Measurements from ENCODE around the gene CSRP1. TPM values are rescaled to one million over a fixed set of nuclear protein-coding genes. Genes with fewer than 3 reads are reported as not detected.
A peak's percentile ranks its signal among the peaks of the same experiment; 100 is the strongest.
"Not testable (repeated sequence)": the region's sequence is repeated elsewhere in the genome, so short reads cannot be mapped to it uniquely, and the experiment has no call there.

Gene CSRP1
- total RNA-seq, 1 donor from 2014 or later: 317 TPM

DNA sequence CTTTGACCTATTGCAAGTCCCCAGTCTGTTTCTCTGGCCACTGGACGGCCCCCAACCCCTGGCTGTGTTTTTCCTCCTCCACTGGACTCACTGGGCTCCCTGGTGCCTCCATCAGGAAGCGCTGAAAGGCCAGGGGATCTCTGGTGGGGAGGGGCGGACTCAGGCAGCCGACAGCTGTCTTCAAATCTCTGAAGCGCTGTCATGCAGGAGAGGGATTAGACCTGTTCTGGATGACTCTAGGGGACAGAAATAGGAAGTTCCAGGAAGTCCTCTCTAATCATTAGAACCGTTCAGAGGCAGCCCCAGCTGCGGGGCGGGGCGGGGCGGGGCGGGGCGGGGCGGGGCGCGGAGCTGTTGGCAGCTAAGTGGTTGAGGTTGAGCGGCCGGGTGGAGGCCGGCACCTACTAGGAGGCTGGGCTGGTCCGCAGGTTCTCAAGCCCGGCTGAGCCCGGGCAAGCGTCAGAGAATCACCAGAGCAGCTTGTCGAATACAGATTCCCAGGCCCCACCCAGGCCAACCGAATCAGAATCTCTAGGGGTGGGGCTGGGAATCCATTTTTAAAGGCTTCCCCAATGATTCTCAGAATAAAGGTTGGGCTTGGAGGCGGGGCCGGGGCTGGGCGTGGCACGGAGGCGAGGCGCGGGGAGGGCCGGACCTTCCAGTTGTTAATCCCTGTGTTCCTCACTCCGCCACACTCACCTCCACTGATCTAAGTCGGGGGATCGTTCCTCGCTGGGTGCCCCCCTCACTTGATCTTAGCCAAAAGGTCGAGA is 26.5 kb downstream of the CSRP1 start:
- Mint-ChIP-seq H3K27ac (ENCODE audit: unreplicated experiment) (peak overlapping the region; percentile 87), H3K36me3 (ENCODE audit: low read depth, unreplicated experiment) (peaks cover 5% of the 10 kb centered on the region), H3K9me3 (ENCODE audit: unreplicated experiment) (no peaks in the 10 kb centered on the region), H3K4me1 (ENCODE audit: low read depth, unreplicated experiment) (peaks cover 28% of the 10 kb centered on the region), H3K4me3 (ENCODE audit: unreplicated experiment) (peak overlapping the region; percentile 29), H3K27me3 (ENCODE audit: low read depth, unreplicated experiment) (peaks cover 3% of the 10 kb centered on the region)
- Histone ChIP-seq H3K9me3 (ENCODE audit: insufficient read depth, low read depth, low read length) (no peaks in the 10 kb centered on the region), H3K9ac (ENCODE audit: low read length) (no peak overlapping the region), H4K20me1 (ENCODE audit: insufficient read depth, low read length) (peaks cover 29% of the 10 kb centered on the region), H3K4me2 (ENCODE audit: low read length) (peak overlapping the region; percentile 78), H3K27me3 (ENCODE audit: insufficient read depth, low read length) (no peaks in the 10 kb centered on the region), H3K4me1 (ENCODE audit: insufficient read depth, low read length) (peaks cover 21% of the 10 kb centered on the region), H2AFZ (ENCODE audit: low read depth, low read length) (peak overlapping the region; percentile 42), H3K79me2 (ENCODE audit: insufficient read depth, low read length) (no peaks in the 10 kb centered on the region), H3K36me3 (ENCODE audit: insufficient read depth, low read length) (peaks cover 12% of the 10 kb centered on the region), H3K27ac (ENCODE audit: low read depth, low read length) (no peak overlapping the region), H3K4me3 (ENCODE audit: insufficient read depth, low read depth, low read length) (peak overlapping the region; percentile 29)
- TF ChIP-seq EZH2 (IDR thresholded peaks at IDR 0.05; ENCODE audit: insufficient read depth, low read length): no peak
- TF ChIP-seq, protein P1, sequence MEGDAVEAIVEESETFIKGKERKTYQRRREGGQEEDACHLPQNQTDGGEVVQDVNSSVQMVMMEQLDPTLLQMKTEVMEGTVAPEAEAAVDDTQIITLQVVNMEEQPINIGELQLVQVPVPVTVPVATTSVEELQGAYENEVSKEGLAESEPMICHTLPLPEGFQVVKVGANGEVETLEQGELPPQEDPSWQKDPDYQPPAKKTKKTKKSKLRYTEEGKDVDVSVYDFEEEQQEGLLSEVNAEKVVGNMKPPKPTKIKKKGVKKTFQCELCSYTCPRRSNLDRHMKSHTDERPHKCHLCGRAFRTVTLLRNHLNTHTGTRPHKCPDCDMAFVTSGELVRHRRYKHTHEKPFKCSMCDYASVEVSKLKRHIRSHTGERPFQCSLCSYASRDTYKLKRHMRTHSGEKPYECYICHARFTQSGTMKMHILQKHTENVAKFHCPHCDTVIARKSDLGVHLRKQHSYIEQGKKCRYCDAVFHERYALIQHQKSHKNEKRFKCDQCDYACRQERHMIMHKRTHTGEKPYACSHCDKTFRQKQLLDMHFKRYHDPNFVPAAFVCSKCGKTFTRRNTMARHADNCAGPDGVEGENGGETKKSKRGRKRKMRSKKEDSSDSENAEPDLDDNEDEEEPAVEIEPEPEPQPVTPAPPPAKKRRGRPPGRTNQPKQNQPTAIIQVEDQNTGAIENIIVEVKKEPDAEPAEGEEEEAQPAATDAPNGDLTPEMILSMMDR (IDR thresholded peaks at IDR 0.05; ENCODE audit: insufficient read depth, low read depth, low read length): no peak
- FAIRE-seq (no peak), DNase-seq (ENCODE audit: low read depth) (no peak)

DNA sequence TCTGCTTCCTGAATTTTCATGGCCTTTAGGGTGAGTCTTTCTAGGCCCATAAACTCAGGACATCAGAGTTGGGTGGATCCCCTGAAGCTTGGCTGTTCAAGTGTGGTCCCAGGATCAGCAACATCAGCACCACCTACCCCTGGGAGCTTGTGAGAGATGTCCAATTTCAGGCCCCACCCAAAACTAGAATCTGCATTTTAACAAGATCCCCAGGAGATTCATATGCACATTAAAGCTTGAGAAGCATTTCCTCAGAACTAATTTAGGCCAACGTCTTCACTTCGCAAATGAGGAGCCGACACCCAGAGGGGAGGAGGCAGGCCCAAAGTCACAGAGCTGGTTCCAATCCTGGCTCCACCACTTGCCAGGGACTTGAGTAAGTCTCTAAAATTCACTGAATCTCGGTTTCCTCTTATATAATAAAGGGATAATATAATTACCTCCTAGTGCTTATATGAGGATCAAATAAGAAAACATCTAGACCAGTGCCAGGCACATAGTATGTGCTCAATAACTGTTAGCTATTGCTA is 27.7 kb downstream of the CSRP1 start:
- Mint-ChIP-seq H3K4me1 (ENCODE audit: low read depth, unreplicated experiment) (peaks cover 28% of the 10 kb centered on the region), H3K4me3 (ENCODE audit: unreplicated experiment) (no peak overlapping the region)

DNA sequence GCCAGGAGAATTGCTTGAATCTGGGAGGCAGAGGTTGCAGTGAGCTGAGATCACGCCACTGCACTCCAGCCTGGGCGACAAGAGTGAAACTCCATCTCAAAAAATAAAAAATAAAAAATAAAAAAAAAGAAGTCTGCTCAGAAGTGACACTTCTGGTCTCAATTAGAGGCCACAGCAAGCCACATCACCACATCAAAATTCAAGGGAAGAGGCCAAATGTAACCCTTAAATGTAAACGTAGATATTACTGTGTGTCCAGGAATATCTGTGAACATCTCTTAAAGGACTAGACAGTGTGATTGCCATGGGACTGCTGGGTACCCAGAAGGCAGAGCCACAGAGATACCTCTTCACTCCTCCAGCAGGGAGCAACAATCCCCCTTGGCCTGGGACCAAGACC is 28.3 kb downstream of the CSRP1 start:
- not testable (repeated sequence) for H3K4me3 Mint-ChIP-seq (ENCODE audit: unreplicated experiment); H3K4me2 ChIP-seq (ENCODE audit: low read length); H2AFZ ChIP-seq (ENCODE audit: low read depth, low read length); H3K4me3 ChIP-seq (ENCODE audit: insufficient read depth, low read depth, low read length); FAIRE-seq; H3K27ac Mint-ChIP-seq (ENCODE audit: unreplicated experiment); H3K27me3 ChIP-seq (ENCODE audit: insufficient read depth, low read length); H3K9me3 ChIP-seq (ENCODE audit: insufficient read depth, low read depth, low read length); H3K36me3 Mint-ChIP-seq (ENCODE audit: low read depth, unreplicated experiment); H3K27me3 Mint-ChIP-seq (ENCODE audit: low read depth, unreplicated experiment); DNase-seq (ENCODE audit: low read depth); H3K9me3 Mint-ChIP-seq (ENCODE audit: unreplicated experiment); H3K79me2 ChIP-seq (ENCODE audit: insufficient read depth, low read length); H3K9ac ChIP-seq (ENCODE audit: low read length); H3K36me3 ChIP-seq (ENCODE audit: insufficient read depth, low read length); H3K27ac ChIP-seq (ENCODE audit: low read depth, low read length)
- Histone ChIP-seq H3K4me1 (ENCODE audit: insufficient read depth, low read length) (peaks cover 21% of the 10 kb centered on the region), H4K20me1 (ENCODE audit: insufficient read depth, low read length) (peaks cover 12% of the 10 kb centered on the region)
- peaks cover 28% of the 10 kb centered on the region for H3K4me1 Mint-ChIP-seq (ENCODE audit: low read depth, unreplicated experiment)

More for the DNA sequence above, 27.7 kb downstream of the CSRP1 start:
- H3K36me3 Mint-ChIP-seq (ENCODE audit: low read depth, unreplicated experiment): peaks cover 5% of the 10 kb centered on the region
- Histone ChIP-seq H2AFZ (ENCODE audit: low read depth, low read length) (no peak overlapping the region), H3K4me2 (ENCODE audit: low read length) (no peak overlapping the region), H3K27me3 (ENCODE audit: insufficient read depth, low read length) (no peaks in the 10 kb centered on the region), H3K4me3 (ENCODE audit: insufficient read depth, low read depth, low read length) (no peak overlapping the region), H3K9me3 (ENCODE audit: insufficient read depth, low read depth, low read length) (no peaks in the 10 kb centered on the region), H3K79me2 (ENCODE audit: insufficient read depth, low read length) (no peaks in the 10 kb centered on the region), H3K27ac (ENCODE audit: low read depth, low read length) (no peak overlapping the region), H4K20me1 (ENCODE audit: insufficient read depth, low read length) (peaks cover 18% of the 10 kb centered on the region), H3K4me1 (ENCODE audit: insufficient read depth, low read length) (peaks cover 21% of the 10 kb centered on the region), H3K9ac (ENCODE audit: low read length) (no peak overlapping the region), H3K36me3 (ENCODE audit: insufficient read depth, low read length) (peaks cover 6% of the 10 kb centered on the region)
- no peak for DNase-seq (ENCODE audit: low read depth)
- no peak overlapping the region for H3K27ac Mint-ChIP-seq (ENCODE audit: unreplicated experiment)
- TF ChIP-seq EZH2 (IDR thresholded peaks at IDR 0.05; ENCODE audit: insufficient read depth, low read length): no peak
- no peak for FAIRE-seq
- H3K27me3 Mint-ChIP-seq (ENCODE audit: low read depth, unreplicated experiment): peaks cover 3% of the 10 kb centered on the region
- no peaks in the 10 kb centered on the region for H3K9me3 Mint-ChIP-seq (ENCODE audit: unreplicated experiment)

Data from astrocyte (in vitro differentiated cells and primary cell).